Activated CD4-positive, alpha-beta T cell treated with anti-CD3 and anti-CD28 coated beads, Interleukin-2, amount 50 U/mL, for 24 hours (primary cell): Measurements from ENCODE around the gene ANKRD62.
"Not testable (repeated sequence)": the region's sequence is repeated elsewhere in the genome, so short reads cannot be mapped to it uniquely, and the experiment has no call there.

Source experiments
- DNase-seq, 2 donors: peaks; one replicate each; pipeline ENCODE4 v3.0.0-alpha.2; 2020; ENCODE audit warnings: low read depth in 1 of 2, low spot score in 1 of 2

The ANKRD62 gene

DNA sequence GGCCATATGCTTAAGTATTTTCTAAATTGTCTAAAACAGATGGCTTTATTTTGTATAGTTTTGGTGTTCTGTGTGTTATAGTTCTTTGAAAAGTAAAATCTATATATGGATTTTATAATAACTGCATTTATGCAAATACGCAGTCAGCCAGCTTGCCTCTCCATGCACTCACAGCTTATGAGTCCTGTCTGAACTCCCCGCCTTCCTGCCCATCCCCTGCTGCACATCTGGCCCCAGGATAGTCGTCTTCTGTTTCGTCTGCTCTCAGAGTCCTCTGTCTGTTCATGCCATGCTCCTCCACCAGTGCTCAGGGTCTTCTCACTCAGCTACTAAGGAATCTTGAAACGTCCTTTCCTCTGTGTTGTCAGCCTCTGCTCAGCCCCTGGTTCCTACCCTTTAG is 28.2 kb upstream of the ANKRD62 start:
- no peak for DNase-seq

DNA sequence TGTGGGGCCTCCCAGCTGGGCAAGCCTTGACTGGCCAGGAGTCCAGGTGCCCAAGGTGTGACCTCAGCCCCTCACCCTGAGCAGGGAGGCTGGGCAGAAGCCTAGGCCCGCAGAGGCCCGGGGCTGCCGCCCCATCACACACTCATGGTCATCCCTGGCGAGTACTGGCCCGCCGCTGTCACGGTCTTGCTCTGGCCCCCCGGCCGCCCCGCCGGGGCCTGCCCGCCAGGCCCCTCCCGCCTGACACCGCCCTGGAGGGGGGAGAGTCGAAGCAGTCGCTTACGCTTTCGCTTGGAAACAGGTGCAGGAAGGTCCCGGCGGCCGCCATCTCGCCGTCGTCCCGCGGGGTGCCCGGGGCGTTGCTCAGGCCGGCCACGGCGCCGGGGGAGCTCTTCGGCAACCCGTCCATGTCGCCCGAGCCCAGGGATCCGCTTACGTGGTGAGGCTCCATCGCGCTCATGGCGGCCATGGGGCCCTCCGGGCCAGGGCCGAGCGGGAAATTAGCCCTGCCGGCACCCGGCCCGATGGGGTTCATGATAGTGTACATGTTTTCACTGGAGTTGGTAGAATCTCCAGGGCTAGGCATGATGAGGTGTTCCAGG is 26.6 kb upstream of the ANKRD62 start:
- no peak for DNase-seq

DNA sequence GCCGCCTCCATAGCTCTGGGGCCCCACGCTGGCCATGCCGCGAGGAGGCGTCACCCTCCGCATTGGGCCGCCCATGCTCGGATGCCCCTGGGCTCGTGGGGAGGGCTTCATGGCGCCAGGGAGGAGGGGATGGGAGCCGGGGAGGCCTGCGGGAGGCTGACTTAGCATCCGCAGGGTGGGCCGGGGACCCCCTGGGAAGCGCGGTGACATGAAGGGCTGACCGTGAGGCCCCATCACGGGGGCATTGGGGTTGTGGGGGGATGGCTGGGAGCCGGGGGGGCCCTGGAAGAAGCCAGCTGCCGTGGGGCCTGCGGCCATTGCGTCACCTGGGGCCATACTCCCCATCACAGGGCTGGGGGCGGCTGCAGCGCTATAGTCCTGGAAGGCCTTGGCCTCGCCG is 26.0 kb upstream of the ANKRD62 start:
- DNase-seq: no peak

DNA sequence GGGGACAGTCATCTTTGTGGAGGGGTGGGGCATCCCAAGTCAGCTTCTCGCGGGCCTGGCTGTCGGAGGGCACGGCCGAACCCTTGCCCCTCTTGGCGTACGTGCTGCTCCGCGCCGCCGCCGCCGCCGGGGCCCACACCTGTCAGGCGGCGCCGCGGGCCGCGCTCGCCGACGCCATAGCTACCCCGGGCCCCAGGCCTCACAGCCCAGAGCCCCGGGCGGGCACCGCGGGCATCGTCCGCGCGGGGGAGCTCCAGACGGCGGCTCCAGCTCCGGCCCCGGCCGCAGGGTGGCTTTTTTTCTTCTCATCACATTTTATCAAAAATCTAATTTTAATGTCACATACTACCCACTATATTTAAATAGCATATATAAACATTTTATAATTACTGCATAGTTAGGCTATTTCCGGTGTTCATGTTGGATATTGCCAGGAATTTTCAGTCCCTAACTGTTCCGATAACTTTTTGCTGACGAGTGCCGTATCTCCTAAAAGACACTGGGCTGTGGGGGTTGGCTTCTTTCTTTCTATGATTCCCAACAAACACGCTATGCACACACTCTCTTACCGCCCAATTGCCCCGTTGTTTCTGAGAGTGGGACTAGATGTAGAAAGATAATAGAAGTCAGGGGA is 25.2 kb upstream of the ANKRD62 start:
- DNase-seq: not testable (repeated sequence)

DNA sequence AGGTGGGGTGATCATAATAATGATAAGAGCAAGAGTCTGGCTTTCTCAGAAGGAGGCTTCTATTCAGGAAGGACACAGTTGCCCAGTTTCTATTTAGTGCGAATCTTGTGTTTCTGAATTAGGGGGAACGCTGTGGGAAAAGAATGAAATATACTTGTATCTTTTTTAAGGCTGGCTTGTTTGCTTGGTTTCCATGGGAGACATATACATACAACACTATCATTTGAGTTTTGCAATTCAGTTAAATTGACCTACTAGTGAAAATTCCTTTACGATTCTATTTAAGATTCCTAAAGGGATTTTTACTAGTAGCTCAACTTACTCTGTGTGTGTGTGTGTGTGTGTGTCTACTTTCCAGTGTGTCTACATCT is 24.7 kb upstream of the ANKRD62 start:
- no peak for DNase-seq

DNA sequence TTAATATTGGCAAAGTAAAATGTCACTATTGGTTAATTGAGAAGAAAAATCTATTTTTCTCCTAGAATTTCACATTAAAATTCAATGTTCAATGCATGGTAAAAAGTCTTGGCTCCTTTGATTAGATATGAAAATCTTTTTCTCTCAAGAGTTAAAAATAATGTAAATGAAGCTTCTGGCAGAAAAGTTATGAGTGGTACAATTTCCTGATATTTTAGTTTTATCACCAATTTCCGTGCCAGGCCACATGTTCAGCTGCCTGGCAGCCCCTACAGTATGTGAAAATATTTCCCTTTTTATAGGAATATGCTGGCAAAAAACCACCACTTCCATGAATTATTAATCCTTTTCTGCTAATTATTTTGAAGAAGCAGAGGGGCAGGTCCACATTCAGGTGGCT is 22.6 kb upstream of the ANKRD62 start:
- not testable (repeated sequence) for DNase-seq

DNA sequence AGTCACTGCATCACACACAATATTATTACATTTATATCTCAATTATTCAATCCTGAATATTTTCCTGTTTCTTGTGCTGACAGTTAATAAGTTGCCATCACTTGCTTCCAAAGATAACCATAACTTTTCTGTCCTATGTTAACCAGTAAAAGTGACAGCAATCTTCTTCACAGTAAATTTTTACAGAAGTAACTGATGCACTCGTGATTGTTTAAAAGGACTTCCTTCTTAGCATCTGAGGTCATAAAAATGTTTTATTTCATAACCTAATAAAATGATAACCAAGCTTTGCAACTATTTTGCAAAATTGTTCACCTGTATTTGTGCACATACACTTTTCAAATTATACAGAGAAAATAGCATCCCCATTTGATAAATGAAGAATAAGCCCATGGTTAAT is 20.6 kb upstream of the ANKRD62 start:
- DNase-seq: no peak

DNA sequence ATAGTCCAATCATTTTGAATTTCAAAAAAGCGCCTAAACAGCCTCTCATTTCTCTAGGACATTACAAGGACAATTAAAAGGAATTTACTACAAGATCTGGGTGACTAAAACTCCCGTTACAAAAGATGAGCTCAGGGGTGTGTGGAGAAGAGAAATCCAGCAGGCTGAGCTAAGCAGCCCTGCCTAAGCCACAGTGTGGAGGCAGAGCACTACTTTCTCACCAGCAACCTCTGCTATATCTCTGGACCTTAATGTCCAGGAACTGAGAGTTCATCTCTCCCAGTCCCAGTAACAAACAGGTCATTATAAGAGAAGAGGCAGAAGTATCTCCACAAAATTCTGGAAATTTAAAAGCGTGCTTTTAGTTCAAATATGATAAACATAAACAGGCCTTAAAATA is 18.9 kb upstream of the ANKRD62 start:
- no peak for DNase-seq

DNA sequence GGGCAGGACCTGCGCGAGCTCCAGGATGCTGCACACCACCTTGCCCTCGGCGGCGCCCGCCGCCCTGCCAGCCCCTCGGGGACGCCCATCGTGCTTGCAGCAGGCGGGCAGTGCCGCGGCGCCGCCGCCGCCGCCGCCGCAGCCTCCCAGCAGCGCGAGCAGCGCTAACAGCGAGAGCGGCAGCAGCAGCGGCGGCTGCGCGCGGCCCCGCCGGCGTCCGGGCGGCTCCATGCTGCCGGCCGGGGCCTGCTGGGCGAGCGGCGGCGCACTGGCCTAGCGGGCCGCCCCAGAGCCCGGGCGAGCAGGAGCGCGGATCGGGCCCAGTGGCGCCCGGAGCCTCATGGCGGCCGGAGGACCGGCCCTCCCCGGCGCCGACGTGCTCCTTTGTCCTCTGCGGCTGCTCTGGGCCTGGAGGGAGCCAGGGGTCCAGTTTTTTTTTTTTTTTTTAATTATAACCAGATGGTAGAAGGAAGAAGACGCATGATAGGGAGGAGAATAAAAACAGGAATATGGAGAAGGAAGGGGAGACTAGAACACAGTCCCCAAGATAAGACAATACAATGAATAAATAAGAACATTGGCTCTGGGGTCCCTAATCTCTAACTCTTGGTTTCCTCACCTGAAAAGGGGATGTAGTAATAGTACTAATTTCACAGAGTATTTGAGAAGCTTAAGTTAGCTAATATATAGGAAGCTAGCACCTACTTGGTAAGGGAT is 17.1 kb upstream of the ANKRD62 start:
- no peak for DNase-seq

DNA sequence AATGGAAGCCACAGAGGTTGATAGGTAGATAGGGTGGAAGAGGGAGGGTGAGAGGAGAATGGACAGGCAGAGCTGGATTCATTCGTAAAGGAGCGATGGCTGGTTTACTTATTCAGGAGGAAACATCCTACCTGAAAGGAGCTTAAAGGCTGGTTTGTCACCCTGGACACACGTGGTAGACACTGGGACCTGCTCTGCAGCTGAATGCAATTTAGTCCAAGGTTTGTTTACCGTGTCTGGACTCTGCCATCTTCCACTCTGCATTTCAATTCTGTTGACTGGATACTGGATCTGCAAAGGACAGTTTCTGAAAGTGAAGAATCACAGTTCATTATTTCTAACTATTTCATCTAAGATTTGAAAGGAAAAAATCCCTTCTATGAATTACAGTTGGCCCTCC is 15.6 kb upstream of the ANKRD62 start:
- DNase-seq: not testable (repeated sequence)

DNA sequence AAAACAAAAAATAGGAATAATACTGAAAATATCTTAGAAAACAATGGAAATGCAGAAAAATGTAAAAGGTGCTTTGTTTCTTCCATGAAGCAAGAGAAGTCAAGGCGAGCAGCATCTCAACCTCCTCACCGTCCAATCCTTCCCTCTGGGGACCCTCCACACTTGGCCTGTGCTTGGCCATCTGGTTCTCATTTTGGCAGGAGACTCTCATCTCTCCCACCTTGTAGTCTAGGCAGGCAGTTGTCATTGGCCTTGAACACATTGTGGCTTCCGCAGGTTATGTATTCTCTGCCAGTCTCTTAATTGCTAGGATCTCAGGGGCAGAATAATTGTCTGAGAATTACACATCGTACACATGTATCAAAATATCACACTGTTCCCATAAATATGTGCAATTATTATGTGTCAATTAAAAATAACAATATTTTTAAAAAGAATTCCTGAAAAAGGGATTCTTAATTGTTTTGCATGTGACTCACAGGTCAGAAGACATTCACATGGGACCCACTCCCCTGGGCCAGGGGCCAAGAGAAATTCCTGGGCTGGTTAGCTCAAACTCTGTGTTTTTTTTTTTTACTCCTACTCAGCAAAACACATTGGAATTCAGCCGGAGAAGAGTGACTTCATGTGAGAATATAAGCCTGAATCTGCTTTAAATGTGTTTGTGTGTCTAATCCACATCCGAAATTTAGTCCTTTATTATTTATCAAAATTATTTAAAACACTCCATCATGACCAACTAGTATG is 14.0 kb upstream of the ANKRD62 start:
- no peak for DNase-seq

DNA sequence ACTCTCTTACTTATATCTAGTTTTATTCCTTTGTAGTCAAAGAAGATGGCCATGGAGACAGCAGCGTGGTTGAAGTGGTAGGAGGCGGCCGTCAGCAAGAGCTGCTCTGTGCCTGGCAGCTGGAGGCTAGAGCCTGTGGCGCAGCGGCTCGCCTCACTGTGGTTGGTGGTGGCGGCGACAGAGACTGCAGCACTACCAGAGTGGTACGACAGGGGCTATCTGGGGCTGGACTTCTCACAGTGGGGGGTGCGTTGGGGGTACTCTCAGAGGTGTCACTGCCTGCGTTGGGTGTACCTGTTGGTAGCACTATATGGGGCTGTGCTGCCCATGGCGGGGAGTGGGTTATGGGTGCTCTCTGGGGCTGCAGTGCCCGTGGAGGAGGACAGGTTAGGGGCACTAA is 8.5 kb upstream of the ANKRD62 start:
- DNase-seq: no peak

DNA sequence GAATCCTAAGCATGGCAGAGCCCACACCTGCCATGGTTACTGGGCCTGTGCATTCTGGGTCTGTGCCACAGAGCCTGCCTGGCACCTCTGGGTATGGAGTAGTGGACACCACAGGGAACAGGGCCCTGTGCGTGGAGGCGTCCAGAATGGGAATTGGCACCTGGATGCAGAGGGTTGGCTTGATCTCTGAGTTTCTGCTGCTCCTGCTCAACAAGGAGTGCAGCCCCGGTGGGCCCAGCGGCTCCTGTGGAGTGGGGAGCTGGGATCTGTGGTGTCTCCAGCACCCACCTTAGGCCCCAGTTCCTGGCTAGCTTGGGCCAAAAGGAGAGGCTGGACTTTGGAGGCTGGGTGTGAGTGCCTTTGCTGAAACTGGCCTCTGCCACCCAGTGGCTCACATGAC is 7.9 kb upstream of the ANKRD62 start:
- no peak for DNase-seq

DNA sequence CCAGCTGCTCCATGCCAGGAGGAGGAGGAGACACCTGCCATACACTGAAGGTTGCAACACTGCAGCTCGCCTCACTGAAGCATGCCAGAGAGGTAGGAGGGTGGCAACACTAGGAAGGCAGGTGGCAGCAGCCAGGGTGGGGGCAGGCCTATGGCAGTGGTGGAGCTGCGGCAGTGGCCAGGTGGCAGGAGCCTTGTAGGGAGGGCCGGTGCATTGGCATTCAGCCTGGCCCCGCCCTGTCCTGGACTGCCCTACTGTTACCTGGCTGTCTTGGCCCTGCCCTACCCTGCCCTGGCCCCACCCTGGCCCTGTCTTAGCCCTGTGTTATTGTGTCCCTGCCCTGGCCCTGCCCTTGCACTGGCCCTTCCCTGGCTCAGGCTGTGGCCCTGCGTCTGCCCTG is 7.4 kb upstream of the ANKRD62 start:
- no peak for DNase-seq

DNA sequence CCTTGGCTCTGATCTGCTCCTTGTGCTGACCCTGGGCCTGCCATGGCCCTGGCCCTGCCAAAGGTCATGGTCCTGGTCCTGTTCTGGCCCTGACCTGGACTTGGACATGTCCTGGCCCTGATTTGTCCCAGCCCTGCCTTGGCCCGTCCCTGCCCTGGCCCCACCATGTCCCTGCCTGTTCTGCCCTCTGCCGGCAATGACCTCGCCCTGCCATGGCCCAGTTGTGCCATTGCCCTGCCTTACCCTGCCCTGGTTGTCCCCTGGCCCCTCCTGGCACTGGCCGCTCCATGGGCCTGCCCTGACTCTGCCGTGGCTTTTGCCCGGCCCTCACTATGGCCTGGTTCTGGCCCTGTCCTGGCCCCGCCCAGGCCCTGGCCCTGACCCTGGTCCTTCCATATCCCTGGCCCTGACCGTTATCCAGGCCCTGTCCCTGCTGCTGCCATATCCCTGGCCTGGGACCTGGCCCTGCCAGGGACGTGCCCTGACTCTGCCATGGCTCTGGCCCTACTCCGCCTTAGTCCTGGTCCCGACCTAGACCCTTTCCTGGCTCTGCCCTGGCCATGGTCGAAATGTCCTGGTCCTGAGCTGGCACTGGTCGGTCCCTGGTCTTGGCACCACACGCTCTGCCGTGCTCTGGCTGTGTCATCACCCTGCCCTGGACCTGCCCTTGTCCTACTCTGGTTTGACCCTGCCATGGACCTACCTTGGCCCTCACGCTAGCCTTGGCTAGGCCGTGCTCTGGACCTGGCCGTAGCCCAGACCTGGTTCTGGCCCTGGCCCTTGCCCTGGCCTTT is 6.8 kb upstream of the ANKRD62 start:
- no peak for DNase-seq

DNA sequence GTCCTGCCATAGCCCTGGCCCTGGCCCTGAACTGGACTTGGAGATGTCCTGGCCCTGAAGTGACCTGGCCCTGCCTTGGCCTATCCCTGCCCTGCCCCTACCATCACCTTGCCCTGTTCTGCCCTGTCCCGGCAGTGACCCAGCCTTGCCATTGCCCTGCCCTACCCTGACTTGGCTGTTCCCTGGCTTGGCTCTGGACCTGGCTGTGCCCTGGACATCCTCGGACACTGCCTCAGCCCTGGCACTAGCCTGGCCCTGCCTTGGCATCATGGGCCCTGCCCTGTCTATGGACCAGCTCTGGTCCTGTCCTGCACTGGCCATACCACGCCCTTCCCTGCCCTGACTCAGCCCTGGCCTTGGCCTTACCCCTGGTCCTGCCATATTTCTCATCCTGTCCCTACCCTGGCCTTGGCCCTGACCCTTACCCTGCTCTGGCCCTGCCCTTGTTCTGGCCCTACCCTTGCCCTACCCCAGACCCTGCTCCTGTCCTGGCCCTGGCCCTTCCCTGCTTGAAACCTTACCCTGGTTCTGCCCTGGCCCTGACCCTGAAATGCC is 6.1 kb upstream of the ANKRD62 start:
- DNase-seq: no peak

DNA sequence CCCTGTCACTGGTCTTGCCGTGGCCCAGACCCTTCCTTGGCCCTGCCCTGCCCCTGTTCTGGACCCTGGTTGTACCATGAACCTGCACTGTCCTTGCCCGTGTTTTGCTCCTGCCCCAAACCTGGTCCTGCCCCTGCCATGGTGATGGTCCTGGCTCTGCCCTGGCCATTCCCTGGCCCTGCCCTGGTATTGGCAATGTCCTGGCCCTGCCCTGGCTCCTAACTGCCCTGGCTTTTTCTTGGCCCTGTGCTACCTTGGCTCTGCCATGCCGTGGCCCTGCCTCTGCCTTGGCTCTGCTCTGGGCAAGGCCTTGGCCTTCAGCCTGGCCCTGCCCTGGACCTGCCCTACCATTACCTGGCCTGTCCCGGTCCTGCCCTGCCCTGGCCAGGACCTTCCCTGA is 5.5 kb upstream of the ANKRD62 start:
- no peak for DNase-seq

DNA sequence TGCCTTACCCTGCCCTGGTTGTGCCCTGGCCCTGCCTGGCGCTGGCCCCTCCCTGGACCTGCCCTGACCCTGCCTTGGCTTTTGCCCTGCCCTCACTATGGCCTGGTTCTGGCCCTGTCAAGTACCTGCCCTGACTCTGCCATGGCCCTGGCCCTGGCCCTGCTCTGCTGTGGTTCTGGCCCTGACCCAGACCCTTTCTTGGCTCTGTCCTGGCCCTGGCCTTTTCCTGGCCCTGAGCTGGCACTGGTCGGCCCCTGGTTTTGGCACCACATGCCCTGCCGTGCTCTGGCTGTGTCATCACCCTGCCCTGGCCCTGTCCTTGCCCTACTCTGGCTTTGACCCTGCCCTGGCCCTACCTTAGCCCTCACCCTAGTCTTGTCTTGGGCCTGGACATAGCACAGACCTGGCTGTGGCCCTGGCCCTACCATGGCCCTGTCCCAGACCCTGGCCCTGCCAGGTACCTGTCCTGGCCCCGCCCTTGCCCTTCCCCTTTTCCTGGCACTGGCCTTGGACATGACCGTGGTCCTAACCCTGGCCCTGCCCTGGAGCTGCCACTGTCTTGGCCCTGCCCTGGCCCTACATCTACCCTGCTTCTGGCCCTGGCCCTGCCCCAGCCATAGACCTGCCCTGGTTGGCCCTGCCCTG is 4.8 kb upstream of the ANKRD62 start:
- no peak for DNase-seq

DNA sequence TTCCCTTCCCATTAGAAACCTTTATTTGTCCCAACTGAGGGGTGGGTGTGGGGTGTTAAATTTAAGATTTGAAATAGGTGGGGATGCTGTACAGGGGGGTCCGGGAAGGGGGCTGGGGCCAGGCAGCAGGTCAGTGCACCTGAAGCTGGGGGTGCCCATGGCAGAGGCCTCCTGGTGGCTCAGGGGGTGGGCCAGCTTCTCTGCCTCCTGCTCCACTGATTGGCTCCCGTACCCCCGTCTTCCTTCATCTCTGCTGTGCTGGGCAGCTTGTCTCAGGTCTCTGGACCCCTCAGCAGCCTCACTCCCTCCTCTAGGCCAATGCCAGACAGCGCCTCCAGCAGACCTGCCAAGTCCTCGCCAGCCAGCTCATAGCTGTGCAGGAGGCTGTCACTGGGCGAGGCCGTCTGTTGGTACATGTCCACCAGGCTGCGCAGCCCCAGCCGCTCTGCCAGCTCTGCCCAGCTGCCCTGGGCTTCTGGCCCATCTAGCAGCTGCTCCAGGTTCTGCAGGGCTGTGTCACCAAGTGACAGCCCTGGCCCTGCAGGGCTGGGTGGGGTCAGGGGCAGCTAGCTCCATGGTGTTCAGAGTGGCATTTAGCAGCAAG is 2.0 kb upstream of the ANKRD62 start:
- DNase-seq: no peak
